Activated naive CD8-positive, alpha-beta T cell treated with anti-CD3 and anti-CD28 coated beads, Interleukin-2, amount 50 U/mL, for 24 hours (primary cell): Measurements from ENCODE around the gene IQCK.
"Not testable (repeated sequence)": the region's sequence is repeated elsewhere in the genome, so short reads cannot be mapped to it uniquely, and the experiment has no call there.

Experiments
- ATAC-seq: fragments of 150-1000 bp; cut with Tn5 transposase; one replicate; pipeline ENCODE4 v1.10.0; 2021
- DNase-seq: peaks from one replicate; pipeline ENCODE4 v3.0.0; 2021
- H3K27ac Mint-ChIP-seq: one replicate; pipeline ENCODE4 v1.8.0; 2021; ENCODE audit warnings: mild to moderate bottlenecking, mixed read lengths
- H3K27me3 Mint-ChIP-seq: one replicate; pipeline ENCODE4 v1.8.0; 2021; ENCODE audit warnings: mixed read lengths
- H3K36me3 Mint-ChIP-seq: one replicate; pipeline ENCODE4 v1.8.0; 2021; ENCODE audit warnings: low read depth, mixed read lengths
- H3K4me1 Mint-ChIP-seq: one replicate; pipeline ENCODE4 v1.8.0; 2021; ENCODE audit warnings: mixed read lengths
- H3K4me3 Mint-ChIP-seq: one replicate; pipeline ENCODE4 v1.8.0; 2021; ENCODE audit warnings: mild to moderate bottlenecking, moderate library complexity, mixed read lengths
- H3K9me3 Mint-ChIP-seq: one replicate; pipeline ENCODE4 v1.8.0; 2021; ENCODE audit warnings: mixed read lengths

IQCK gene

DNA sequence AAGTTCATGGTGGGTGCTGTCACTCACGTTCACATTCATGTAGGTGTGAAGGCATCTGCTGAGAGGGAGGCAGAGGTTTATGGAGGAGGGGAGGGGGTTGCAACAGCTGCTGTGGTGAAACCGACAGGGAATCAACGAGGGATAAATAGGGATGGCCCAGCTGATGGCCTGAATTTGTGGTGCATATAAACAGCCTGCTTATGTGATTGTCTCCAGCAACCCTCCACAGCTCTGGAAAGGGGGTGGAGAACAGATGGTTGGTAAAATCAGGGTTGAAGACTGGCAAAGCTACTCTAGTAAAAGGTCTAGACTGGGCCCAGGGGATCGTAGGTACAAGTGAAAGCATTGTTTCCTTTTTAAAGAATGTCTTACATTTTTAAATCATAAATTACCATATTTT, 53.7 kb downstream of the IQCK start:
- Mint-ChIP-seq H3K36me3 (peaks cover 6% of the 10 kb centered on the region), H3K27me3 (no peaks in the 10 kb centered on the region), H3K4me1 (no peaks in the 10 kb centered on the region), H3K4me3 (no peak overlapping the region), H3K27ac (no peak overlapping the region), H3K9me3 (peaks cover 14% of the 10 kb centered on the region)
- DNase-seq (no peak), ATAC-seq (no peak)

DNA sequence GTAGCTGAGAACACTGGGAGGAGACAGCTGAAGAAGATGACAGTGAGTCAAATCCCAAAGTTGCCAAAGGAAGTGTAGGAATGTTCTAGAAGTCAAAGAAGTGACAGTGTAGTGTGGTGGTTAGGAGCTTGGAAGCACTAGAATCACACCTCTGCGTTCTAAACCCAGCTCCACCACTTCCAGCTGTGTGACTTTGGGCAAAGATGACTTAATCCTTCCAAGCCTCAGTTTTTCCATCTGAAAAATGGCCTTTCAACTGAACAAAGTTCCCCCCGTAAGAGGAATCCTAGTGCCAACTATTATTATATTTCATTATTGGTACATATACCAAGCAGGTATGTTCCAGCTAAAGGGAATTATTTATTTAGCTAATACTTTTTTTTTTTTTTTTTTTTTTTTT, 56.0 kb downstream of the IQCK start:
- Mint-ChIP-seq H3K27ac (no peak overlapping the region), H3K4me1 (peaks cover 2% of the 10 kb centered on the region), H3K4me3 (no peak overlapping the region), H3K36me3 (peaks cover 2% of the 10 kb centered on the region), H3K9me3 (peaks cover 10% of the 10 kb centered on the region), H3K27me3 (no peaks in the 10 kb centered on the region)
- DNase-seq: no peak
- no peak for ATAC-seq

- Mint-ChIP-seq H3K27ac (no peak overlapping the region), H3K27me3 (no peaks in the 10 kb centered on the region), H3K9me3 (no peaks in the 10 kb centered on the region), H3K4me1 (peaks cover 2% of the 10 kb centered on the region), H3K4me3 (no peak overlapping the region), H3K36me3 (no peaks in the 10 kb centered on the region)
- DNase-seq (no peak), ATAC-seq (no peak)
Measured at GRCh38 chr16:19776147-19776546, 58.1 kb downstream of the IQCK start.

- Mint-ChIP-seq H3K36me3 (no peaks in the 10 kb centered on the region), H3K27ac (no peak overlapping the region), H3K4me3 (no peak overlapping the region), H3K4me1 (peaks cover 2% of the 10 kb centered on the region), H3K27me3 (no peaks in the 10 kb centered on the region), H3K9me3 (no peaks in the 10 kb centered on the region)
- DNase-seq (no peak), ATAC-seq (no peak)
Measured at GRCh38 chr16:19776565-19776964, 58.5 kb downstream of the IQCK start.

GRCh38 chr16:19780321-19780720, 62.2 kb downstream of the IQCK start:
- DNase-seq (no peak), ATAC-seq (no peak)
- no peaks in the 10 kb centered on the region for H3K36me3 Mint-ChIP-seq
- H3K4me1 Mint-ChIP-seq: peaks cover 2% of the 10 kb centered on the region
- H3K27me3 Mint-ChIP-seq: no peaks in the 10 kb centered on the region
- no peak overlapping the region for H3K27ac Mint-ChIP-seq
- H3K4me3 Mint-ChIP-seq: no peak overlapping the region
- H3K9me3 Mint-ChIP-seq: no peaks in the 10 kb centered on the region

DNA sequence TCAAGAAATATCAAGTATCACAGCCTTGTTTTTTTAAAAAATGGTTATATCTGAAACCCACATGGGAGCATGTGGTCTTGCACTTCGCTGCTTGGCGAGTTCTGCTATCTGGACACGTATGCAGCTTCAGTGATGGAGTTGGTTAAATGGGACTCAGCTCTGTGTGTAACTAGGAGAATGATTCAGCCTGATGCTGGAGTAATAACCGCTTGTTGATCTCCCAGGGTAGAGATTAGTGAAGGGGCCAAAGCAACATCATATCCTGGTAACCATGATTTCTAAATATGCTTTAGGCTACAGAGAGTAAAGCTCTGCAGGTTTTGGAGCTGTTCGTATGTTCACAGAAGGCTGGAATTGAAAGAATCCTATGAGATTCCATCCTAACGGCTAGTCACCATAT, 63.2 kb downstream of the IQCK start:
- ATAC-seq (no peak), DNase-seq (no peak)
- Mint-ChIP-seq H3K27me3 (no peaks in the 10 kb centered on the region), H3K4me3 (no peak overlapping the region), H3K36me3 (no peaks in the 10 kb centered on the region), H3K9me3 (no peaks in the 10 kb centered on the region), H3K27ac (no peak overlapping the region), H3K4me1 (peaks cover 2% of the 10 kb centered on the region)

DNA sequence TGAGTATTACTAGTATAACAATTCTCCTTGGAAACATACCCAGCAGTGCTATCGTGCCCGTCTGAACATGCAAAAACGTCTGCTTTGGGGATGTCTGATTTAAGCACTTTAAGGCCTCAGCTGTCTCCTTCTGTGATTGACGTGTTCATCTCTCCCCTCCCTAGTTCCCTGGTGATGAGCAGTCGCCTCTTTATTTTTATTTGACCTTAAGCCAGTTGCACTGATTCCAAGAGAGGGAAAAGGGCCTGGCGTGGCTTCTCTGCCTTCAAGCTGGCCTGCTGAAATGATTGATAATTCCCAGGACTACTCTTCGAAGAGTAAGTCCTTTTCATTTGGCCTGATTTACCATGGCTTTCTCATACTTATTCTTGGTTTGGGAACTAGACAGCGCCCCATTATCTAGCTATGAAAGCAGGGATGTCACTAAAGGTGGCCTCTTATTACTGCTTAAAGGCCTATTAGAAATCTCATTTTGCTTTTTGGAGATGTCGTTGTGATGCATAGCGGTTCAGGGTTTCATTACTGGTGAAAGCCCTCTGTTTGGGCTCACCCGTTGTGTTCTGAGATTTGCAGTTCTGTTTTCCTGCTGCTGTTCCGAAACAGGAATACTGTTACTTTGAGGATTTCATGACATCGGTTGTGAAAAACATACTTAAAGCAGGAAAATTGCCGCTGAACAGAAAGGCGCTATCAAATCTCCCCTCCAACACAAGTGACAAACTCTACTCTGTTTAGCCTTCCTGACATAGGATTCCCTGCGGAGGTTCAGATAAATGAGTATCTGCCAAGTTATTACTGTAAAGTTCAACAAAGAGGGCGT, 65.5 kb downstream of the IQCK start:
- ATAC-seq (no peak), DNase-seq (no peak)
- H3K4me1 Mint-ChIP-seq: no peaks in the 10 kb centered on the region
- H3K4me3 Mint-ChIP-seq: no peak overlapping the region
- H3K27ac Mint-ChIP-seq: no peak overlapping the region
- H3K9me3 Mint-ChIP-seq: no peaks in the 10 kb centered on the region
- H3K36me3 Mint-ChIP-seq: no peaks in the 10 kb centered on the region
- no peaks in the 10 kb centered on the region for H3K27me3 Mint-ChIP-seq

DNA sequence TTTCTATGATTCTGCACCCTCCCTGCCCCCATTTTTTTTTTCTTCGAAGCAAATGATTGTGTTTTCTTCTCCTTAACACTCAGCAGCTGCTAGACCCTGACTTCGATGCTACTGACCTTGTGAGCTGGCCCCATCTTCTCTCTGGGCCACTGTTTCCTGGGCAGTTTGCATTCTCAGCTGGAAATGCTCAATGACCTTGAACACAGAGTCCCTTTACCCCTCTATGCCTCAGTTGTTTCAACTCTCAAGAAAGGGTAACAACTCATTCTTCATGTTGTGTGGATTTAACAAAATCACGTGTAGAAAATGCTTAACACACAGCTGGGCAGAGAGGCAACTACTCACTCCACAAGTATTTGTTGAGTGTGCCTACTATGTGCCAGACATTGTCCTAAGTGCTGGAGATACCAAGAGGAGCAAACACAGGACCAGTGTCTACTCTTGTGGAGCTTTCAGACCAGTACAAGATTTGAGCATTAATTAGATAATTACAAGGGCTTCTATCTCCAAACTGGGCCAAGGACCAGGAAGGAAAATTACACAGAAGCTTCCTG, 66.2 kb downstream of the IQCK start:
- DNase-seq (no peak), ATAC-seq (no peak)
- Mint-ChIP-seq H3K4me3 (no peak overlapping the region), H3K27ac (no peak overlapping the region), H3K27me3 (no peaks in the 10 kb centered on the region), H3K4me1 (no peaks in the 10 kb centered on the region), H3K36me3 (no peaks in the 10 kb centered on the region), H3K9me3 (no peaks in the 10 kb centered on the region)

- Mint-ChIP-seq H3K27ac (no peak overlapping the region), H3K4me1 (no peaks in the 10 kb centered on the region), H3K4me3 (no peak overlapping the region), H3K9me3 (no peaks in the 10 kb centered on the region), H3K27me3 (no peaks in the 10 kb centered on the region), H3K36me3 (no peaks in the 10 kb centered on the region)
- DNase-seq (no peak), ATAC-seq (no peak)
Measured at GRCh38 chr16:19785081-19785480, 67.0 kb downstream of the IQCK start.

DNA sequence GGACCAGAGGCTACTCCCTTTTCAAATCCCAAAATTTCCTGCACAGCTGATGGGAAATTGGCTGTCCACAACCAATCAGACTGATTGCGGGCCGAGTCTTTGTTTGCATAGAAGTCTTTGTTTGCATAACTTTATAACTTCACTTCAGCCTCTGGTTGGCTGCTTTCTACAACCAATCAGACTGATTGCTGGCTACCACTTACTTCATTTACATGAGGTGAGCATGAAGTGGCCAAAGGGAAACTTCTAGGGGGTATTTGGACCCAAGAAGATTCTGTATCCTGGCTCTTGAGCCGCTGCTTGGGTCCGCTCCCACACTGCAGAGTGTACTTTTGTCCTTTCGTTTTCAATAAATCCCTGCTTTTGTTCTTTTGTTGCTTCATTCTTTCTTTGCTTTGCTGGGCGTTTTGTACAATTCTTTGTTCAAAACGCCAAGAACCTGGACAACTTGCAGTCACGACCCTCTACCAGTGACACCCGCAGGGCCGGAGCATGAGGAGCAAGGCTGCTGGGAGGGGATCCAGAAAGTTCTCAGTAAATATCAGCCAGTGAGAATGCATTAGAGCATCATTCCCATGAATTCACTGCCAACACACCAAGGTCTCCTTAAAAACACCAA, 67.5 kb downstream of the IQCK start:
- DNase-seq (no peak), ATAC-seq (no peak)
- no peaks in the 10 kb centered on the region for H3K9me3 Mint-ChIP-seq
- no peak overlapping the region for H3K4me3 Mint-ChIP-seq
- H3K36me3 Mint-ChIP-seq: no peaks in the 10 kb centered on the region
- no peak overlapping the region for H3K27ac Mint-ChIP-seq
- no peaks in the 10 kb centered on the region for H3K27me3 Mint-ChIP-seq
- H3K4me1 Mint-ChIP-seq: no peaks in the 10 kb centered on the region

DNA sequence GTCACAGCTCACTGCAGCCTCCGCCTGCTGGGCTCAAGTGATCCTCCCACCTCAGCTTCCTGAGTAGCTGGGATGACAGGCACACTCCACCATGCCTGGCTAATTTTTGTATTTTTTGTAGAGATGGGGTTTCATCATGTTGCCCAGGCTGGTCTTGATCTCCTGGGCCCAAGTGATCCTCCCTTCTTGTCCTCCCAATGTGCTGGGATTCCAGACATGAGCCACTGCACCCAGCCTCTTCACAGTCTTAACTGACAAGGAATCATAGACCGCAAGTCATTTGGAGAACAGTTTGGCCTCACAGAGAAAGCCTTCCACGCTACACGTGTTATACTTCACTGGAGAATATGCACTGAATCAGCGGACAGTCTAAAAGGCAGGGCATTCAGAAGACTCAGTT, 83.3 kb downstream of the IQCK start:
- H3K36me3 Mint-ChIP-seq, H3K27me3 Mint-ChIP-seq, ATAC-seq, DNase-seq, H3K27ac Mint-ChIP-seq, H3K4me3 Mint-ChIP-seq: not testable (repeated sequence)
- Mint-ChIP-seq H3K4me1 (peaks cover 13% of the 10 kb centered on the region), H3K9me3 (peaks cover 13% of the 10 kb centered on the region)

GRCh38 chr16:19801824-19802223, 83.8 kb downstream of the IQCK start:
- not testable (repeated sequence) for H3K4me3 Mint-ChIP-seq, H3K27me3 Mint-ChIP-seq, DNase-seq, H3K36me3 Mint-ChIP-seq, ATAC-seq, H3K27ac Mint-ChIP-seq
- Mint-ChIP-seq H3K4me1 (peaks cover 13% of the 10 kb centered on the region), H3K9me3 (peaks cover 13% of the 10 kb centered on the region)

GRCh38 chr16:19802612-19803011, 84.5 kb downstream of the IQCK start:
- no peak overlapping the region for H3K4me3 Mint-ChIP-seq
- peaks cover 13% of the 10 kb centered on the region for H3K9me3 Mint-ChIP-seq
- ATAC-seq: no peak
- H3K27me3 Mint-ChIP-seq: no peaks in the 10 kb centered on the region
- no peaks in the 10 kb centered on the region for H3K36me3 Mint-ChIP-seq
- peaks cover 13% of the 10 kb centered on the region for H3K4me1 Mint-ChIP-seq
- H3K27ac Mint-ChIP-seq: no peak overlapping the region
- DNase-seq: no peak

- peak; percentile 11 for DNase-seq
- H3K27me3 Mint-ChIP-seq: no peaks in the 10 kb centered on the region
- peak; percentile 33 for ATAC-seq
- H3K9me3 Mint-ChIP-seq: peaks cover 13% of the 10 kb centered on the region
- no peaks in the 10 kb centered on the region for H3K36me3 Mint-ChIP-seq
- peak overlapping the region; percentile 62 for H3K27ac Mint-ChIP-seq
- peaks cover 13% of the 10 kb centered on the region for H3K4me1 Mint-ChIP-seq
- peak overlapping the region; percentile 14 for H3K4me3 Mint-ChIP-seq
Measured at GRCh38 chr16:19804538-19805323, 86.7 kb downstream of the IQCK start.
